GF-D8 (cell line): ENCODE measurements around the gene CHN2.

Source experiments
- DNase-seq: peaks from one replicate; lab custom pipeline; 2025; lab: John Stamatoyannopoulos, UW

Gene CHN2

GRCh38 chr7:29311314-29311713 lies 116.7 kb downstream of the CHN2 start:
- DNase-seq: no peak

- DNase-seq: no peak
Observed at GRCh38 chr7:29314148-29314547, 119.6 kb downstream of the CHN2 start.

- no peak for DNase-seq
Observed at GRCh38 chr7:29315122-29315891, 120.7 kb downstream of the CHN2 start.

- no peak for DNase-seq
Observed at GRCh38 chr7:29315892-29316270, 121.3 kb downstream of the CHN2 start.

- no peak for DNase-seq
Observed at GRCh38 chr7:29316926-29317325, 122.4 kb downstream of the CHN2 start.

GRCh38 chr7:29318853-29319718 lies 124.5 kb downstream of the CHN2 start:
- DNase-seq: no peak

GRCh38 chr7:29319719-29320521 lies 125.3 kb downstream of the CHN2 start:
- DNase-seq: no peak

- no peak for DNase-seq
Observed at GRCh38 chr7:29320577-29320976, 126.0 kb downstream of the CHN2 start.

- no peak for DNase-seq
Observed at GRCh38 chr7:29322023-29322712, 127.6 kb downstream of the CHN2 start.

GRCh38 chr7:29325476-29325875 lies 130.9 kb downstream of the CHN2 start:
- no peak for DNase-seq

- DNase-seq: no peak
Observed at GRCh38 chr7:29326864-29327263, 132.3 kb downstream of the CHN2 start.

GRCh38 chr7:29327455-29327854 lies 132.9 kb downstream of the CHN2 start:
- DNase-seq: no peak

GRCh38 chr7:29328045-29328444 lies 133.5 kb downstream of the CHN2 start:
- DNase-seq: no peak

- DNase-seq: no peak
Observed at GRCh38 chr7:29328811-29329210, 134.2 kb downstream of the CHN2 start.

GRCh38 chr7:29329686-29330085 lies 135.1 kb downstream of the CHN2 start:
- DNase-seq: no peak

GRCh38 chr7:29330136-29330535 lies 135.6 kb downstream of the CHN2 start:
- no peak for DNase-seq

- no peak for DNase-seq
Observed at GRCh38 chr7:29331163-29331562, 136.6 kb downstream of the CHN2 start.

- DNase-seq: no peak
Observed at GRCh38 chr7:29332042-29332811, 137.7 kb downstream of the CHN2 start.

GRCh38 chr7:29332875-29333855 lies 138.6 kb downstream of the CHN2 start:
- DNase-seq: no peak
